Measurements from ENCODE around the gene AGBL3. TPM values are rescaled to one million over a fixed set of nuclear protein-coding genes. Genes with fewer than 3 reads are reported as not detected.
A peak's percentile ranks its signal among the peaks of the same experiment; 100 is the strongest.

Gene AGBL3
- 0.51 and 1.0 TPM in 2 replicates for total RNA-seq

- DNase-seq (ENCODE audit: low read depth in 2 of 2), result peak; percentile 92 to 95
Observed at GRCh38 chr7:134986363-134987251, at the start of gene AGBL3. TSS of gene AGBL3 (plus strand) at chr7:134986508. CDS start at chr7:134987934, 1,426 bp downstream.

- no peak for DNase-seq (ENCODE audit: low read depth in 2 of 2)
Observed at GRCh38 chr7:134936893-134937510, 49.3 kb upstream of the AGBL3 start.

- DNase-seq (ENCODE audit: low read depth in 2 of 2), result no peak
Observed at GRCh38 chr7:134938141-134938540, 48.2 kb upstream of the AGBL3 start.

- DNase-seq (ENCODE audit: low read depth in 2 of 2), result no peak
Observed at GRCh38 chr7:134939136-134939535, 47.2 kb upstream of the AGBL3 start.

GRCh38 chr7:134940729-134941128 is 45.6 kb upstream of the AGBL3 start:
- DNase-seq (ENCODE audit: low read depth in 2 of 2), result no peak

- DNase-seq (ENCODE audit: low read depth in 2 of 2), result peak in 1 of 2 donors; percentile 89
Observed at GRCh38 chr7:134941185-134941900, 45.0 kb upstream of the AGBL3 start.

GRCh38 chr7:134941952-134942351 is 44.4 kb upstream of the AGBL3 start:
- no peak for DNase-seq (ENCODE audit: low read depth in 2 of 2)

- DNase-seq (ENCODE audit: low read depth in 2 of 2), result no peak
Observed at GRCh38 chr7:134942690-134943466, 43.4 kb upstream of the AGBL3 start.

GRCh38 chr7:134943785-134944400 is 42.4 kb upstream of the AGBL3 start:
- DNase-seq (ENCODE audit: low read depth in 2 of 2), result peak; percentile 49 to 61

- DNase-seq (ENCODE audit: low read depth in 2 of 2), result no peak
Observed at GRCh38 chr7:134945691-134946090, 40.6 kb upstream of the AGBL3 start.

GRCh38 chr7:134946260-134946659 is 40.0 kb upstream of the AGBL3 start:
- DNase-seq (ENCODE audit: low read depth in 2 of 2), result no peak

- DNase-seq (ENCODE audit: low read depth in 2 of 2), result no peak
Observed at GRCh38 chr7:134947329-134947728, 39.0 kb upstream of the AGBL3 start.

- no peak for DNase-seq (ENCODE audit: low read depth in 2 of 2)
Observed at GRCh38 chr7:134947831-134948230, 38.5 kb upstream of the AGBL3 start.

GRCh38 chr7:134948246-134948645 is 38.1 kb upstream of the AGBL3 start:
- no peak for DNase-seq (ENCODE audit: low read depth in 2 of 2)

- DNase-seq (ENCODE audit: low read depth in 2 of 2), result no peak
Observed at GRCh38 chr7:134948736-134949135, 37.6 kb upstream of the AGBL3 start.

GRCh38 chr7:134949171-134949570 is 37.1 kb upstream of the AGBL3 start:
- no peak for DNase-seq (ENCODE audit: low read depth in 2 of 2)

GRCh38 chr7:134954197-134955082 is 31.9 kb upstream of the AGBL3 start:
- peak; percentile 34 to 49 for DNase-seq (ENCODE audit: low read depth in 2 of 2)

- DNase-seq (ENCODE audit: low read depth in 2 of 2), result no peak
Observed at GRCh38 chr7:134957005-134957404, 29.3 kb upstream of the AGBL3 start.

- no peak for DNase-seq (ENCODE audit: low read depth in 2 of 2)
Observed at GRCh38 chr7:134959810-134960209, 26.5 kb upstream of the AGBL3 start.

- DNase-seq (ENCODE audit: low read depth in 2 of 2), result no peak
Observed at GRCh38 chr7:134962270-134962780, 24.0 kb upstream of the AGBL3 start.
